ENCODE measurements around the gene ZBTB8A.

GRCh38 chr1:32651461-32652073 lies 112.3 kb downstream of the ZBTB8A start:
- TF ChIP-seq CTCF (IDR thresholded peaks at IDR 0.05; ENCODE audit: insufficient read depth, low read length, poor library complexity, severe bottlenecking) (no peak), EZH2phosphoT487 (conservative IDR thresholded peaks at IDR 0.05; ENCODE audit: low read length) (no peak)
